PFSK-1 (cell line): ENCODE data around the gene SFMBT2.

Experiments used
- FOXP2 ChIP-seq: optimal IDR thresholded peaks from 2 replicates; pipeline ENCODE3; 2011; ENCODE audit warnings: borderline replicate concordance, control low read depth, inconsistent platforms; ENCODE audit not compliant: insufficient read depth; ENCODE audit errors: extremely low read length, extremely low read depth
- POLR2AphosphoS5 ChIP-seq: IDR thresholded peaks from 2 replicates; pipeline ENCODE4 v1.6.1; 2012; ENCODE audit warnings: low read depth, mild to moderate bottlenecking, control low read depth, low read length, moderate library complexity
- SIN3A ChIP-seq: IDR thresholded peaks from 2 replicates; pipeline ENCODE4 v1.6.1; 2012; ENCODE audit warnings: mild to moderate bottlenecking, low read length, moderate library complexity, borderline replicate concordance; ENCODE audit not compliant: insufficient read depth
- TAF1 ChIP-seq: IDR thresholded peaks from 2 replicates; pipeline ENCODE4 v1.6.1; 2012; ENCODE audit warnings: low read length, control low read depth, borderline replicate concordance; ENCODE audit not compliant: insufficient read depth
- TF ChIP-seq, protein P1 (sequence below), 2 experiments: IDR thresholded peaks; 2 replicates each; pipeline versions ENCODE4 v1.6.1 to v1.8.0; 2011 to 2012; ENCODE audit warnings: low read depth in 2 of 2, low read length in 2 of 2, control low read depth in 1 of 2, inconsistent platforms in 1 of 2, mild to moderate bottlenecking in 1 of 2, moderate library complexity in 1 of 2; ENCODE audit not compliant: insufficient read depth in 1 of 2

SFMBT2 gene

GRCh38 chr10:7315906-7316305, 94.9 kb downstream of the SFMBT2 start:
- TF ChIP-seq SIN3A = no peak

DNA sequence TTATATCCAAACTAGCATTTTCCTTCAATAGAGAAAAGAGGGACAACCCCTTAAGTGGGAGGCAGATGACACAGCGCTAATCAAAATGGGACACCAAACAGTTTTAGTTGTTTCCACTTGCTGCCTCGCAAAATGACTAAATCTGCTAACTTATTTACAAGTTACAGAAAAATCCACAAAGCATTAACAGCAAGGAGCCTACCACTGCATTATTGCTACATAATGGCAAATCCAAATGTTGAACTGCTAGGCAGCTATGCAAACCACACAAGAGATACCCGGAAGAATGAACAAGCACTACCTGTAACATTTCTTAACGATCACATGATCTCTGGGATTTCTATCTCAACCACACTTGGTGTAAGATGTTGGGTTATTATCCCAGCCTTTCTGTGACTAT, 96.7 kb downstream of the SFMBT2 start:
- TF ChIP-seq FOXP2 (no peak), SIN3A (no peak), TAF1 (no peak), POLR2AphosphoS5 (no peak)
- TF ChIP-seq, protein P1, sequence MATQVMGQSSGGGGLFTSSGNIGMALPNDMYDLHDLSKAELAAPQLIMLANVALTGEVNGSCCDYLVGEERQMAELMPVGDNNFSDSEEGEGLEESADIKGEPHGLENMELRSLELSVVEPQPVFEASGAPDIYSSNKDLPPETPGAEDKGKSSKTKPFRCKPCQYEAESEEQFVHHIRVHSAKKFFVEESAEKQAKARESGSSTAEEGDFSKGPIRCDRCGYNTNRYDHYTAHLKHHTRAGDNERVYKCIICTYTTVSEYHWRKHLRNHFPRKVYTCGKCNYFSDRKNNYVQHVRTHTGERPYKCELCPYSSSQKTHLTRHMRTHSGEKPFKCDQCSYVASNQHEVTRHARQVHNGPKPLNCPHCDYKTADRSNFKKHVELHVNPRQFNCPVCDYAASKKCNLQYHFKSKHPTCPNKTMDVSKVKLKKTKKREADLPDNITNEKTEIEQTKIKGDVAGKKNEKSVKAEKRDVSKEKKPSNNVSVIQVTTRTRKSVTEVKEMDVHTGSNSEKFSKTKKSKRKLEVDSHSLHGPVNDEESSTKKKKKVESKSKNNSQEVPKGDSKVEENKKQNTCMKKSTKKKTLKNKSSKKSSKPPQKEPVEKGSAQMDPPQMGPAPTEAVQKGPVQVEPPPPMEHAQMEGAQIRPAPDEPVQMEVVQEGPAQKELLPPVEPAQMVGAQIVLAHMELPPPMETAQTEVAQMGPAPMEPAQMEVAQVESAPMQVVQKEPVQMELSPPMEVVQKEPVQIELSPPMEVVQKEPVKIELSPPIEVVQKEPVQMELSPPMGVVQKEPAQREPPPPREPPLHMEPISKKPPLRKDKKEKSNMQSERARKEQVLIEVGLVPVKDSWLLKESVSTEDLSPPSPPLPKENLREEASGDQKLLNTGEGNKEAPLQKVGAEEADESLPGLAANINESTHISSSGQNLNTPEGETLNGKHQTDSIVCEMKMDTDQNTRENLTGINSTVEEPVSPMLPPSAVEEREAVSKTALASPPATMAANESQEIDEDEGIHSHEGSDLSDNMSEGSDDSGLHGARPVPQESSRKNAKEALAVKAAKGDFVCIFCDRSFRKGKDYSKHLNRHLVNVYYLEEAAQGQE (IDR thresholded peaks at IDR 0.05; ENCODE audit: insufficient read depth in 1 of 2, low read depth in 2 of 2, low read length in 2 of 2) = no peak

- TF ChIP-seq SIN3A (no peak), POLR2AphosphoS5 (no peak), FOXP2 (no peak), TAF1 (no peak)
- TF ChIP-seq, protein P1 (IDR thresholded peaks at IDR 0.05; ENCODE audit: insufficient read depth in 1 of 2, low read depth in 2 of 2, low read length in 2 of 2) = no peak
Measured at GRCh38 chr10:7312488-7312857, 98.4 kb downstream of the SFMBT2 start.

- TF ChIP-seq SIN3A (no peak), POLR2AphosphoS5 (no peak), FOXP2 (no peak), TAF1 (no peak)
- TF ChIP-seq, protein P1 (IDR thresholded peaks at IDR 0.05; ENCODE audit: insufficient read depth in 1 of 2, low read depth in 2 of 2, low read length in 2 of 2) = no peak
Measured at GRCh38 chr10:7311218-7311849, 99.5 kb downstream of the SFMBT2 start.

DNA sequence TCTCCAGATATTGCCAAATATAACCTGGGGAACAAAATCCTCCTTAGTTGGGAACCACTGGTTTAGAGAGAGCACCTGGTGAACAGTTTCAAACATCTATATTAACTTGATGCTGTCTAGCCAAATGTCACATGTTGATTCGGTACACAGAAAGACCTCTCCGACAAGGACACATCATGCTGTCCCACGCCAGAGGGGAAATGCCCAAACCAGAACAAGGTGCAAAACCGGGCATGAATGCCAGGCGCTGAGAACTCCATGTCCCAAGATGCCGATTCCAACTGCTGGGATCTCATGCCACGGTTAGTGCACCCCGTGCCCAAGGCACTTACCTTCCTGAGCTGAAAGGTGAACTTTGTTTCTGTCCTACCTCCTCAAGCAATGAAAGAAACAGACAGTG, 100.8 kb downstream of the SFMBT2 start:
- TF ChIP-seq TAF1 = no peak
- TF ChIP-seq FOXP2 = no peak
- TF ChIP-seq, protein P1 (IDR thresholded peaks at IDR 0.05; ENCODE audit: insufficient read depth in 1 of 2, low read depth in 2 of 2, low read length in 2 of 2) = no peak
- TF ChIP-seq SIN3A = no peak
- TF ChIP-seq POLR2AphosphoS5 = no peak
